ENCODE results near the gene COL25A1. TPM values are rescaled to one million over a fixed set of nuclear protein-coding genes. Genes with fewer than 3 reads are reported as not detected.

Gene COL25A1
- total and polyA plus RNA-seq, 4 donors, result 0.61 to 4.4 (median 2.1) TPM

GRCh38 chr4:108963910-108964309 is 338.5 kb downstream of the COL25A1 start:
- TF ChIP-seq ZBTB33 (IDR thresholded peaks at IDR 0.05), result no peak
- no peak for TF ChIP-seq YY1 (IDR thresholded peaks at IDR 0.05)
- no peak for TF ChIP-seq CTCF (IDR thresholded peaks at IDR 0.05; ENCODE audit: low read depth, low read length, missing input control)
- no peak for DNase-seq (ENCODE audit: low spot score)
- no peaks in the 10 kb centered on the region for H3K36me3 ChIP-seq (ENCODE audit: control insufficient read depth in 4 of 4, insufficient read depth in 3 of 4, low read depth in 1 of 4, low read length in 3 of 4)
- H3K4me3 ChIP-seq (ENCODE audit: low read depth in 1 of 3, low read length in 3 of 3), result no peak overlapping the region
- H3K4me1 ChIP-seq (ENCODE audit: control insufficient read depth in 4 of 4, insufficient read depth in 4 of 4, low read length in 3 of 4), result no peaks in the 10 kb centered on the region
- no peaks in the 10 kb centered on the region for H3K9me3 ChIP-seq (ENCODE audit: control insufficient read depth in 4 of 4, low read length in 3 of 4)
- H3K27me3 ChIP-seq (ENCODE audit: control insufficient read depth in 4 of 4, insufficient read depth in 4 of 4, low read length in 3 of 4), result no peaks in the 10 kb centered on the region
- H3K9ac ChIP-seq (ENCODE audit: low read depth in 1 of 2, low read length in 2 of 2), result no peak overlapping the region
- H3K27ac ChIP-seq (ENCODE audit: low read depth in 1 of 2, low read length in 2 of 2), result no peak overlapping the region
- 75% methylated on average over 1 of the region's 1 CpG for WGBS

DNA sequence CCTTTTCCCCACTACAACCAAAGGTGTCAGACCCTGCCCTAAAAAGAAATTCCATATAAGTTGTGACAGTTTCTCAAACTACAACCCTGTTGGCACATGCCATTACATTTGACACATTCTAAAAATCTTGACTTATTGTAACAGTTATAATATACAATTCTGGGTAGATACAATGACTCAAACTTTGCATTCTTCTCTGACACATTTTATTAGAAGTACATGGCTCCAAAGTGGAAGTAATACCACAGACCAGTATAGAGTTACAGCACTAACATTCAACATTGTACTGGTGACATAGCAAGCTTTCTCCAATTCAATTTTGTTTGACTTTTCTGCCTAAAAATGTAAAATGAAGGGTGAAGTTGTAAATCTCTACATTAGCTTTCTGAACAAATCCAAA is 343.0 kb downstream of the COL25A1 start:
- no peak overlapping the region for H3K27ac ChIP-seq (ENCODE audit: low read depth in 1 of 2, low read length in 2 of 2)
- no peaks in the 10 kb centered on the region for H3K9me3 ChIP-seq (ENCODE audit: control insufficient read depth in 4 of 4, low read length in 3 of 4)
- no peak overlapping the region for H3K4me3 ChIP-seq (ENCODE audit: low read depth in 1 of 3, low read length in 3 of 3)
- H3K27me3 ChIP-seq (ENCODE audit: control insufficient read depth in 4 of 4, insufficient read depth in 4 of 4, low read length in 3 of 4), result no peaks in the 10 kb centered on the region
- H3K9ac ChIP-seq (ENCODE audit: low read depth in 1 of 2, low read length in 2 of 2), result no peak overlapping the region
- H3K36me3 ChIP-seq (ENCODE audit: control insufficient read depth in 4 of 4, insufficient read depth in 3 of 4, low read depth in 1 of 4, low read length in 3 of 4), result no peaks in the 10 kb centered on the region
- no peak for DNase-seq (ENCODE audit: low spot score)
- H3K4me1 ChIP-seq (ENCODE audit: control insufficient read depth in 4 of 4, insufficient read depth in 4 of 4, low read length in 3 of 4), result no peaks in the 10 kb centered on the region
- TF ChIP-seq TAF1 (conservative IDR thresholded peaks at IDR 0.05) (no peak), GABPA (IDR thresholded peaks at IDR 0.05 in 1 of 2, conservative IDR thresholded peaks at IDR 0.05 in 1 of 2) (no peak)

GRCh38 chr4:108954880-108955279 is 347.6 kb downstream of the COL25A1 start:
- H3K9ac ChIP-seq (ENCODE audit: low read depth in 1 of 2, low read length in 2 of 2), result no peak overlapping the region
- H3K27me3 ChIP-seq (ENCODE audit: control insufficient read depth in 4 of 4, insufficient read depth in 4 of 4, low read length in 3 of 4), result no peaks in the 10 kb centered on the region
- no peak for DNase-seq (ENCODE audit: low spot score)
- H3K36me3 ChIP-seq (ENCODE audit: control insufficient read depth in 4 of 4, insufficient read depth in 3 of 4, low read depth in 1 of 4, low read length in 3 of 4), result no peaks in the 10 kb centered on the region
- H3K9me3 ChIP-seq (ENCODE audit: control insufficient read depth in 4 of 4, low read length in 3 of 4), result no peaks in the 10 kb centered on the region
- H3K4me1 ChIP-seq (ENCODE audit: control insufficient read depth in 4 of 4, insufficient read depth in 4 of 4, low read length in 3 of 4), result no peaks in the 10 kb centered on the region
- H3K4me3 ChIP-seq (ENCODE audit: low read depth in 1 of 3, low read length in 3 of 3), result no peak overlapping the region
- 79% methylated on average over 3 of the region's 3 CpGs for WGBS
- no peak overlapping the region for H3K27ac ChIP-seq (ENCODE audit: low read depth in 1 of 2, low read length in 2 of 2)
- TF ChIP-seq HNF4G (IDR thresholded peaks at IDR 0.05) (no peak), TAF1 (conservative IDR thresholded peaks at IDR 0.05) (no peak), EGR1 (IDR thresholded peaks at IDR 0.05; ENCODE audit: low read depth in 2 of 2) (no peak), HNF4A (conservative IDR thresholded peaks at IDR 0.05) (no peak), JUND (IDR thresholded peaks at IDR 0.05) (no peak), SP1 (IDR thresholded peaks at IDR 0.05) (no peak), RXRA (IDR thresholded peaks at IDR 0.05) (no peak), FOXA2 (IDR thresholded peaks at IDR 0.05) (no peak), REST (IDR thresholded peaks at IDR 0.05) (no peak), YY1 (IDR thresholded peaks at IDR 0.05) (no peak), CTCF (IDR thresholded peaks at IDR 0.05; ENCODE audit: low read depth, low read length, missing input control) (no peak), GABPA (IDR thresholded peaks at IDR 0.05 in 1 of 2, conservative IDR thresholded peaks at IDR 0.05 in 1 of 2) (no peak), FOXA1 (IDR thresholded peaks at IDR 0.05) (no peak)
